Femur (tissue), 1 donor: ENCODE measurements around the gene CPNE5.
"Not testable (repeated sequence)": the region's sequence is repeated elsewhere in the genome, so short reads cannot be mapped to it uniquely, and the experiment has no call there.

Experiments
- DNase-seq: peaks from one replicate; pipeline ENCODE4 v3.0.0-alpha.2; 2017

Gene CPNE5

DNA sequence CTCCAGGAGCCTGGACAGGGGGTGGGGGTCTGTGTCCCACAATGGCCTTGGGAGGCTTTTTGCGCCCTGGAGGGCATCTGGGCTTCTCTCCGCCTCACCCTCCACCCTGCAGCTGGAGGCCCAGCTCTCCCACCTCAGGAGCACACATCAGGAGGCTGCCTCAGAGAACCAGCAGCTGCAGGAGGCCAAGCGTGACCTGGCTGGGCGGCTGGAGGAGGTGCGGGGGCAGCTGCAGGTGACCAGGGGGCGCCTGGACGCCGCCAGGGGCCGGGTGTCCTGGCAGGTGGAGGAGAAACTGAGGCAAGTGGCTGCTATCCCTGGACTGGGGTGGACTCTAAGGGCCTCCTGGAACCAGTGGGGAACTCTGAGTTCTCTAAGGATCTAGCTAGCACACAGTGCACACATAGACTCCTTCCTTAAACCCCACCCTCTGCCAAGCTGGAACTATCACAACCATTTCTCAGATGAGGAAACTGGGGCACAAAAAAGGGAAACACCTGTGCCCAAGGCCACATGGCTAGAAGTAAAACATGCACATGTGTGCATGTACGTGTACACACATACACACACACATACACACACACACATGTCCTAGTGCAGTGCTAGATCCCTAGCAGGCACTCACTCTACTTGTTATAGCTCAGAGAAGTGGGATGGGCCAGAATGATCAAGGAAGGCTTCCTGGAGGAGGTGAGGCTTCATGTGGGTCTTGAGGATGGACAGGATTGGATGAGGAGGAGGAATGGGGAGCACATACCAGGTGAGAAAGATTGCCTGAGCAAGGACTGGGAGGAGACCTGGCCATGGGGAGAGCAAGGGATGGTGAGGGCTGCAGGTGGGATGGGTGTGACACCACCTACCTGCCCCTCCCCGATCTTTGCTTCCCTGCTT is 118.7 kb downstream of the CPNE5 start:
- DNase-seq = peak; percentile 11

- DNase-seq = no peak
Observed at GRCh38 chr6:36719126-36719525, 120.1 kb downstream of the CPNE5 start.

- DNase-seq = no peak
Observed at GRCh38 chr6:36718560-36718959, 120.7 kb downstream of the CPNE5 start.

- DNase-seq = no peak
Observed at GRCh38 chr6:36717871-36718540, 121.2 kb downstream of the CPNE5 start.

- no peak for DNase-seq
Observed at GRCh38 chr6:36717231-36717825, 121.9 kb downstream of the CPNE5 start.

DNA sequence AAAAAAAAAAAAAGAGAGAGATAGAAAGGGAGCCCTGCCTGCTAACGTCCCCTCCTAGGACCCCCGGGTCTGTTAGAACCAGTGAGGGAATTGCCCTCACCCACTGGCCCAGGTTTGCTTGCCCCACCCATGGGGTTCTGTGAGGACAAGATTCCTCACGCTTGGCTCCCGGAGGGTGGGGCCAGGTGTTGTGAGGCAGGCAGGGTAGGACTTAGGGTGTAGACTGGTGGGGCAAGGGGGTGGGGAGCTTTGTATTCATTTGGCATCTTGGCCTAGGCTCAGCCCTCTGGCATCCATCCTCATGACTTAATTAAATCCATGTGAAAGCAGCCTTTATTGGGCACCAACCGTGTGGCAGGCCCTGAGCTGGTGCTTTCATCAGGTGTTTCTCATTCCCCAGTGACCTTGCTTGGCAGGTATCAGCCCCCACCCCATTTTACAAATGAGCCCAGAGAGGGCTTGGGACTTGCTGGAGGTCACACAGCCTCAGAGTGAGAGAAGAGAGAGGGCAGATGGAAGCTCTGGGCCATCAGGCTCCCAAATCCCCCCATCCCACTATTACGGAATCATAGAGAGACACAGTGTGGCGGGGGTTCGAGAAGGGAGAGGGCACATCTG is 122.7 kb downstream of the CPNE5 start:
- no peak for DNase-seq

DNA sequence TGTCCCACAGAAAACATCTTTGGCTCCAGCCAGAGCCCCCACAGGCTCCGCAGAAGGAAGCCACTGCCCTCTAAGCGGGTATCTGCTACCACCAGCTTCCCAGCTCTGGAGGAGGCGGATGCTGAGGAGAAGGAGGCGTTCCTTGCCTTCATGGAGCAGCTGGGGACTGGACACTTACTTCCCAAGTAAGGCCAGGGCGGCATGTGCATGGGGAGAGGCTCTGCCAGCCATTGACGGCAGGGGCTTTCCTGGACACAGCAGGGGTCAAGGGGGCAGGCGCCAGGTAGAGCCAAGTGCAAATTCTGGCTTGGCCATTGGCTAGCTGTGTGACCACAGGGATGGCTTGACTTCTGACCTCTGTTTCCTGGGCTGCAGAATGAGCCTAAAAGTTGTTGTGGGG is 123.8 kb downstream of the CPNE5 start:
- DNase-seq = no peak

- DNase-seq = no peak
Observed at GRCh38 chr6:36714511-36714910, 124.7 kb downstream of the CPNE5 start.

GRCh38 chr6:36713846-36714245 is 125.4 kb downstream of the CPNE5 start:
- no peak for DNase-seq

GRCh38 chr6:36712816-36713215 is 126.4 kb downstream of the CPNE5 start:
- no peak for DNase-seq

- no peak for DNase-seq
Observed at GRCh38 chr6:36706339-36706738, 132.9 kb downstream of the CPNE5 start.

DNA sequence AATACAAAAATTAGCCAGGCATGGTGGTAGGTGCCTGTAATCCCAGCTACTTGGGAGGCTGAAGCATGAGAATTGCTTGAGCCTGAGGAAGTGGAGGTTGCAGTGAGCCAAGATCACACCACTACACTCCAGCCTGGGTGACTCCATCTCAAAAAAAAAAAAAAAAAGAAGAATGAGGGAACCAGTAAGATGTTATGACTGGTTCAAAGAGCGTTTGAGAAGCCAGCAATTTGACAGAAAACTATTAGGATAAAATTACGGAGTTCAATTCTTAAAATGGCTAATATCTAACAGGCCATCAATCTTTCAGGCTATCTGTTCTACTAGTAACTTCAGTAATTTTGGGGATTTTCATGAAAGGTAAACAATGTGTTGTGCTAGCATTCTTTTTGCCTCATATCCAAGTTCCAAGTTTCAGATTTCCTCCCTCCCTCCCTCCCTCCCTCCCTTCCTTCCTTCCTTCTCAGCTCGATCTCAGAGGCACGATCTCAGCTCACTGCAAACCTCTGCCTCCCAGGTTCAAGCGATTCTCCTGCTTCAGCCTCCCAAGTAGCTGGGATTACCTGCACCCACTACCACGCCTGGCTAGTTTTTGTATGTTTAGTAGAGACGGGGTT is 134.2 kb downstream of the CPNE5 start:
- not testable (repeated sequence) for DNase-seq

DNA sequence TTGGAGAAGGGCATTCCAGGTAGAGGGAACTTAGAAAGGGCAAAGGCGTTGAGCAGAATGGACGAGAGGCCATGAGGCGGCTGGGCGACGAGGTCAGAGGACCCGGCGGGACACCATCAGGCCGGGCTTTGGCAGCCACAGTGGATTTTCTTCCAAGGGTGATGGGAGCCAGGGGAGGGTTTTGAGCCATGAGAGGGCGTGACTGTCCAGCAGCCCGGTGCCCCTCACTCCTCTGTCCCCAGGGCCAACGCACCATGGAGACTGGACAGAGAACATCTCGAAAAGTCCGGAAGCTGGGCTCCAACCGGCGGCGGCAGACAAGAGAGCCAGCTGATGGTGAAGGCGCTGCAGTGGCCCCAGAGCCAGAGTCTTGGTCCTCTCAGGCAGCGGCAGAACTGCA is 135.3 kb downstream of the CPNE5 start:
- DNase-seq = no peak

DNA sequence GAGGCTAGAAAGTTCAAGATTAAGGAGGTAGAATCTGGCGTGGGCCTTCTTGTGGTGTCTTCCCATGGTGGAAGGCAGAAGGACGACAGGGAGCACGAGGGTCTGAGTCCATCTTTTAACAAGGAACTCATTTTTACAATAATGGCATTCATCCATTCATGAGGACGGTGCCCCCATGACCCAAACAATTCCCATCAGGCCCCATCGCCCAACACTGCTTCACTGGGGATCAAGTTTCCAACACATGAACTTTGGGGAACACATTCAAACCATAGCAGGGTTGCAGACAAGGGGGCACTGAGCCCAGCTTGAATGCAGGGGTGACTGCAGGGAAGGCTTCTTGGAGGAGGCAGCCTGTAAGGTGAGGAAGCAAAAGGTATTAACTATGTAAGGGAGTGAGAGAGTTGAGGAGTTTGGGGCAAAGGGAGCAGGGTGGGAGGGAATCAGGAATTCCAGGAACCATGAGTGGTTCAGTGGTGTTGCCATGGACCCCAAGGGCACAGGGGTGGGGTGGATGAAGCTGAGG is 136.1 kb downstream of the CPNE5 start:
- DNase-seq = no peak

DNA sequence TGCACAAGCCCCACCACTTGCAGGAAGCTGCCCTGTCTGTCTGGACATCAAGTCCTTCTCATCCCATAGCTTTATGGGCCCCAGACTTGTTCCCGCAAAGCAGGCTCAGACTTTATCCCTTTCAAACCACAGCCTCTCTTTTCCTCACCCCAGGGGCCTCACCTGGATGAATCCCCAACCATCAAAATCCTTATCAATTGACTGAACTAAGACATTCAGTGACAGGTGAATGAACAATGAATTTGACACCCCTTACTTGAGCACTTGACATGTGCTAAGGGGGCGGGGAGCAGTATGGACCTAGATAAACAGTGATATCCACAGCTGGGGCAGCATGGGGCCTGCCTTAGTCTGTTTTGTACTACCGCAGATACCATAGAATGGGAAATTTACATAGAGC is 136.6 kb downstream of the CPNE5 start:
- no peak for DNase-seq

DNA sequence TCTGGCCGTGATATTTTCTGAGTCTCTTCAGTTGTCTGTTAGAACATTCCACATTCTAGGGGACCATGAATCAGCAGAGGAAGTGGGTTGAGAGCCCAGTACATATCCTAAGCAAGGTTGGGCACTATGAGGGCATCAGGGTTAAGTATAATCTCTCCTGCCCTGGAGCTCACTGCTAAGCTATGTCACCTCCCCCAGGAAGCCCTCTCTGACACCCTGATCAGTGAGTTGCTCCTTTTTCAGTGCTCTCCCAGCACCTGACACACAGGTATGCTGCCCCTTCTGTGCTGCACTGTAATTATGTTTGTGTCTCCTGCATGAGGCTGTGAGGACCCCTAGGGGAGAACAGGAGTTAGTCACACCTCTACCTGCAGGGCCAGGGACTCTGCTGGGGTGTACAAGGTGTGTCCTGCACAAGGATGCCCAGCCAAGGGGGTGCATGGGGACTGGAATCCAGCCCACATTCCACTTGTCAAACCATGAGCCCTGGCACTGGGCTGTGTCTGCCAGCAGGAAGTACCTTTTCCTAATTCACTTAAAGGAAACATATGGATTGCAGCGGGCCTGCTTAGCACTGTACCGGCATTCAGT is 137.7 kb downstream of the CPNE5 start:
- no peak for DNase-seq

DNA sequence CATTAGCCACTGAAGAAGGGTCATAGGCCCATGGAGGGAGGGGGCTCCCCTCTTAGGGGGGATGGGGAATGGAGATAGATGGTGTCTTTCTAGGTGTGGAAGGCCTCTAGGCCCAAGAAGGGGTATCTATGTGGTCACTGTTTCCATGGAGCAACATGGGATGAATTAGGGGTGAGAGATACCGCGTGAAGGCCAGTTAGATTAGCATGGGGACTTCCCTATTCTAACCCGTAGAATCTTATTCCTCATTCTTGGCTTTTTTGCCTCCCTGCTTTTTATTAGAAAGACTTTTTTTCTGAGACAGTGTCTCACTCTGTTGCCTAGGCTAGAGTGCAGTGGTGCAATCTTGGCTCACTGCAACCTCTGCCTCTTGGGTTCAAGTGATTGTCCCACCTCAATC is 138.4 kb downstream of the CPNE5 start:
- no peak for DNase-seq

- no peak for DNase-seq
Observed at GRCh38 chr6:36700071-36700812, 139.0 kb downstream of the CPNE5 start.

GRCh38 chr6:36699348-36699747 is 139.9 kb downstream of the CPNE5 start:
- no peak for DNase-seq

GRCh38 chr6:36698871-36699271 is 140.4 kb downstream of the CPNE5 start:
- no peak for DNase-seq

GRCh38 chr6:36698196-36698595 is 141.0 kb downstream of the CPNE5 start:
- no peak for DNase-seq

DNA sequence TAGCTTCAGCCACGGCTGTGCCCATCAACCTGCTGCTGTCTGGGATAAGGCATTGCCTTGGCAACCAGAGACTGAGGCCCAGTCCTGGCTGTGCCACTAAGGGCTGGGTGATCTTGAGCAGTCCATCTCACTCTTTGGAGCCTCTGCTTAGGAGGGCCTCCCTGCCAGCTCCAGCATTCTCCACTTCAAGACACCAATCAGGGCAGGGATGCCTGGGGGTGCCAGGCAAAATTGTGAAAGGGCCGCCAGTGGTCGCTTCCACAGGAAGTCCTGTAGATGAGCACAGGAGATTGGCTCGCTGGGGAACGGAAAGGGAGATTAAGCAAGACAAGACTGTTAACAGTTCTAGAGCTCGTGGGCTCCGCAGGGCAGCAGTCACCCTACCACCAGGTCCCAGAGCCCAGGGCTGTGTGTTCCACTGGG is 141.8 kb downstream of the CPNE5 start, which contains the start of gene RAB44:
Gene RAB44 (plus strand): TSS at position 346 of the 423 bp plus-strand sequence. CDS start 6,410 bp downstream, outside the sequence.
- DNase-seq = no peak
